HCT116 (cell line): ENCODE results near the gene MTA1. TPM values are rescaled to one million over a fixed set of nuclear protein-coding genes. Genes with fewer than 3 reads are reported as not detected.

Source experiments
- ATAC-seq: fragments of 200-7000 bp; cut with Tn5 transposase; 2 replicates; pipeline ENCODE4 v1.9.1; 2020; ENCODE audit warnings: mild to moderate bottlenecking, moderate library complexity
- BruUV-seq: library from RNA; stranded (reverse); fragments of 400-500 nt; replicated peaks from 2 replicates; lab custom pipeline; 2021; lab: Mats Ljungman, UMichigan
- CTCF ChIA-PET: fragments of 300-600 bp; sonication (Branson Sonifier 250); formaldehyde crosslinking; loops from one replicate; lab custom pipeline; 2021; ENCODE audit warnings: antibody characterized with exemption; lab: Charles Lee
- POLR2A ChIA-PET: fragments of 300-600, 350-600 bp; sonication (Branson Sonifier 250); formaldehyde crosslinking; loops from one replicate; lab custom pipeline; 2021; ENCODE audit warnings: antibody characterized with exemption; lab: Charles Lee
- RAD21 ChIA-PET, 2 experiments: fragments of 300-600 bp; sonication (Branson Sonifier 250); formaldehyde crosslinking; loops; one replicate each; lab custom pipeline; 2023; ENCODE audit warnings: low total read pairs in 2 of 2; ENCODE audit not compliant: uncharacterized antibody in 2 of 2, unreplicated experiment in 2 of 2, low non-redundant PET in 1 of 2; lab: Charles Lee
- DNase-seq: peaks from one replicate; pipeline ENCODE4 v3.0.0-alpha.2; 2010; ENCODE audit warnings: low read depth, low spot score
- H2AFZ ChIP-seq: fragments of 200-600 bp; shearing (Covaris generic), sonication (generic); 2 replicates; pipeline ENCODE4 v1.6.1; 2017; ENCODE audit warnings: low read depth, mixed run types, mixed read lengths, antibody characterized with exemption, low read length; ENCODE audit not compliant: poor library complexity, severe bottlenecking
- H3K27ac ChIP-seq: 2 replicates; pipeline ENCODE4 v1.5.1; 2012; ENCODE audit warnings: low read depth, low read length
- H3K27me3 ChIP-seq: fragments of 200-600 bp; sonication (generic); 2 replicates; pipeline ENCODE4 v1.6.1; 2016; ENCODE audit warnings: mixed run types, low read length, mixed read lengths; ENCODE audit not compliant: insufficient read depth
- H3K36me3 ChIP-seq, 2 experiments: fragments of 200-500 bp in 1 of 2; fragments of 200-600 bp in 1 of 2; sonication (Bioruptor generic) in 1 of 2; sonication (generic) in 1 of 2; 2 replicates each; pipeline versions ENCODE4 v1.5.1 to v1.6.1; 2014 to 2016; ENCODE audit warnings: low read length in 2 of 2, inconsistent platforms in 1 of 2, mixed read lengths in 1 of 2, mixed run types in 1 of 2; ENCODE audit not compliant: insufficient read depth in 2 of 2, control insufficient read depth in 1 of 2
- H3K4me1 ChIP-seq, 2 experiments: fragments of 200-600 bp in 1 of 2; sonication (generic) in 1 of 2; 2 replicates each; pipeline versions ENCODE4 v1.5.1 to v1.6.1; 2012 to 2017; ENCODE audit warnings: low read length in 2 of 2, inconsistent platforms in 1 of 2, mild to moderate bottlenecking in 1 of 2, mixed read lengths in 1 of 2, mixed run types in 1 of 2, moderate library complexity in 1 of 2; ENCODE audit not compliant: insufficient read depth in 2 of 2, control insufficient read depth in 1 of 2
- H3K4me2 ChIP-seq: fragments of 200-600 bp; sonication (generic); 2 replicates; pipeline ENCODE4 v1.6.1; 2017; ENCODE audit warnings: mixed run types, low read length, mixed read lengths
- H3K4me3 ChIP-seq, 2 experiments: fragments of 200-600 bp in 1 of 2; sonication (generic) in 1 of 2; replicated peaks in 1 of 2; 2 replicates each; pipeline ENCODE4 v1.5.1; 2011 to 2016; ENCODE audit warnings: low read length in 2 of 2, control low read depth in 1 of 2, low read depth in 1 of 2, mild to moderate bottlenecking in 1 of 2, mixed read lengths in 1 of 2, mixed run types in 1 of 2
- H3K79me2 ChIP-seq: fragments of 200-600 bp; sonication (generic); 2 replicates; pipeline ENCODE4 v1.6.1; 2017; ENCODE audit warnings: mild to moderate bottlenecking, mixed run types, low read length, moderate library complexity, mixed read lengths; ENCODE audit not compliant: insufficient read depth
- H3K9ac ChIP-seq: fragments of 200-600 bp; sonication (generic); 2 replicates; pipeline ENCODE4 v1.6.1; 2016; ENCODE audit warnings: low read length, mixed read lengths
- H3K9me2 ChIP-seq: fragments of 200-600 bp; sonication (generic), shearing (Covaris generic); 2 replicates; pipeline ENCODE4 v1.6.1; 2017; ENCODE audit warnings: mixed run types, mild to moderate bottlenecking, moderate library complexity; ENCODE audit not compliant: insufficient read depth
- H3K9me3 ChIP-seq, 2 experiments: fragments of 200-500 bp in 1 of 2; fragments of 200-600 bp in 1 of 2; sonication (Bioruptor generic) in 1 of 2; sonication (generic) in 1 of 2; 2 replicates each; pipeline ENCODE4 v1.6.1; 2014 to 2017; ENCODE audit warnings: low read length in 2 of 2, mixed read lengths in 2 of 2, inconsistent platforms in 1 of 2, low read depth in 1 of 2, mild to moderate bottlenecking in 1 of 2, mixed run types in 1 of 2, moderate library complexity in 1 of 2; ENCODE audit not compliant: control insufficient read depth in 1 of 2, insufficient read depth in 1 of 2
- H4K20me1 ChIP-seq: fragments of 200-600 bp; sonication (generic), shearing (Covaris generic); 2 replicates; pipeline ENCODE4 v1.6.1; 2017; ENCODE audit warnings: mixed run types, mild to moderate bottlenecking, moderate library complexity; ENCODE audit not compliant: insufficient read depth
- CBX3 ChIP-seq: IDR thresholded peaks from 2 replicates; pipeline ENCODE4 v1.6.1; 2012; ENCODE audit warnings: low read depth
- FOSL1 ChIP-seq: IDR thresholded peaks from 2 replicates; pipeline ENCODE4 v1.6.1; 2012; ENCODE audit warnings: low read depth
- SP1 ChIP-seq: IDR thresholded peaks from 2 replicates; pipeline ENCODE4 v1.6.1; 2012; ENCODE audit warnings: low read depth
- TCF7L2 ChIP-seq: IDR thresholded peaks from 2 replicates; pipeline ENCODE4 v1.7.0; 2011; ENCODE audit warnings: borderline replicate concordance, inconsistent platforms; ENCODE audit not compliant: insufficient read depth, insufficient read length; ENCODE audit errors: extremely low read depth
- ZNF274 ChIP-seq: fragments of 200-500 bp; sonication (Bioruptor generic); IDR thresholded peaks from 2 replicates; pipeline ENCODE4 v1.6.1; 2014; ENCODE audit warnings: mild to moderate bottlenecking, low read depth, low read length, inconsistent platforms
- intact Hi-C: fragments of 100-400 bp; cut with micrococcal nuclease; formaldehyde crosslinking; loops from 2 replicates; pipeline ENCODE4 v1.10.0; 2022
- total RNA-seq: library from RNA; stranded (reverse); gene quantifications from one replicate; pipeline ENCODE4 v1.2.1, GENCODE V29; 2021; ENCODE audit not compliant: unreplicated experiment
- TF ChIP-seq, protein P1 (sequence below): IDR thresholded peaks from 2 replicates; pipeline ENCODE4 v1.6.1; 2012; ENCODE audit warnings: low read depth
- TF ChIP-seq, protein P2 (sequence below): IDR thresholded peaks from 2 replicates; pipeline ENCODE4 v1.6.1; 2012

Gene MTA1
- total RNA-seq, 1 experiment from 2014 or later, result 229 TPM

- POLR2A ChIA-PET, result no interaction called here
- CTCF ChIA-PET, result no interaction called here
- peaks cover 5% of the 10 kb centered on the region; the same call in 1 of the 2 replicates for H3K79me2 ChIP-seq
- no TSS peak for BruUV-seq
- H3K27me3 ChIP-seq, result no peaks in the 10 kb centered on the region
- H3K36me3 ChIP-seq, result no peaks in the 10 kb centered on the region
- DNase-seq, result no peak
- H3K9me3 ChIP-seq, result no peaks in the 10 kb centered on the region
- no peak overlapping the region for H3K27ac ChIP-seq
- H3K4me2 ChIP-seq, result no peak overlapping the region
- H4K20me1 ChIP-seq, result no peaks in the 10 kb centered on the region
- H3K4me1 ChIP-seq, result peaks cover 23 to 35% of the 10 kb centered on the region in 2 experiments
- H2AFZ ChIP-seq, result no peak overlapping the region
- RAD21 ChIA-PET, result no interaction called here
- no peak for TF ChIP-seq FOSL1
- TF ChIP-seq, protein P1, sequence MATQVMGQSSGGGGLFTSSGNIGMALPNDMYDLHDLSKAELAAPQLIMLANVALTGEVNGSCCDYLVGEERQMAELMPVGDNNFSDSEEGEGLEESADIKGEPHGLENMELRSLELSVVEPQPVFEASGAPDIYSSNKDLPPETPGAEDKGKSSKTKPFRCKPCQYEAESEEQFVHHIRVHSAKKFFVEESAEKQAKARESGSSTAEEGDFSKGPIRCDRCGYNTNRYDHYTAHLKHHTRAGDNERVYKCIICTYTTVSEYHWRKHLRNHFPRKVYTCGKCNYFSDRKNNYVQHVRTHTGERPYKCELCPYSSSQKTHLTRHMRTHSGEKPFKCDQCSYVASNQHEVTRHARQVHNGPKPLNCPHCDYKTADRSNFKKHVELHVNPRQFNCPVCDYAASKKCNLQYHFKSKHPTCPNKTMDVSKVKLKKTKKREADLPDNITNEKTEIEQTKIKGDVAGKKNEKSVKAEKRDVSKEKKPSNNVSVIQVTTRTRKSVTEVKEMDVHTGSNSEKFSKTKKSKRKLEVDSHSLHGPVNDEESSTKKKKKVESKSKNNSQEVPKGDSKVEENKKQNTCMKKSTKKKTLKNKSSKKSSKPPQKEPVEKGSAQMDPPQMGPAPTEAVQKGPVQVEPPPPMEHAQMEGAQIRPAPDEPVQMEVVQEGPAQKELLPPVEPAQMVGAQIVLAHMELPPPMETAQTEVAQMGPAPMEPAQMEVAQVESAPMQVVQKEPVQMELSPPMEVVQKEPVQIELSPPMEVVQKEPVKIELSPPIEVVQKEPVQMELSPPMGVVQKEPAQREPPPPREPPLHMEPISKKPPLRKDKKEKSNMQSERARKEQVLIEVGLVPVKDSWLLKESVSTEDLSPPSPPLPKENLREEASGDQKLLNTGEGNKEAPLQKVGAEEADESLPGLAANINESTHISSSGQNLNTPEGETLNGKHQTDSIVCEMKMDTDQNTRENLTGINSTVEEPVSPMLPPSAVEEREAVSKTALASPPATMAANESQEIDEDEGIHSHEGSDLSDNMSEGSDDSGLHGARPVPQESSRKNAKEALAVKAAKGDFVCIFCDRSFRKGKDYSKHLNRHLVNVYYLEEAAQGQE, result no peak
- no peak for TF ChIP-seq SP1
- no peak for TF ChIP-seq ZNF274
- TF ChIP-seq, protein P2, sequence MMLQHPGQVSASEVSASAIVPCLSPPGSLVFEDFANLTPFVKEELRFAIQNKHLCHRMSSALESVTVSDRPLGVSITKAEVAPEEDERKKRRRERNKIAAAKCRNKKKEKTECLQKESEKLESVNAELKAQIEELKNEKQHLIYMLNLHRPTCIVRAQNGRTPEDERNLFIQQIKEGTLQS, result no peak
- TF ChIP-seq CBX3, result no peak
- TF ChIP-seq TCF7L2, result no peak
- ATAC-seq, result no peak
- H3K9me2 ChIP-seq, result no peaks in the 10 kb centered on the region
- no peak overlapping the region for H3K4me3 ChIP-seq
- no peak overlapping the region for H3K9ac ChIP-seq
- intact Hi-C loops, result no loop called here
Measured at GRCh38 chr14:105414456-105415371, 4.9 kb upstream of the MTA1 start.
